GM19395 (cell line): Measurements from ENCODE around the gene CDH13.

Experiments used
- ATAC-seq: cut with Tn5 transposase; IDR thresholded peaks from one replicate; pipeline ENCODE4 v1.9.1; 2021; ENCODE audit warnings: mild to moderate bottlenecking, moderate library complexity; ENCODE audit not compliant: unreplicated experiment

The CDH13 gene

DNA sequence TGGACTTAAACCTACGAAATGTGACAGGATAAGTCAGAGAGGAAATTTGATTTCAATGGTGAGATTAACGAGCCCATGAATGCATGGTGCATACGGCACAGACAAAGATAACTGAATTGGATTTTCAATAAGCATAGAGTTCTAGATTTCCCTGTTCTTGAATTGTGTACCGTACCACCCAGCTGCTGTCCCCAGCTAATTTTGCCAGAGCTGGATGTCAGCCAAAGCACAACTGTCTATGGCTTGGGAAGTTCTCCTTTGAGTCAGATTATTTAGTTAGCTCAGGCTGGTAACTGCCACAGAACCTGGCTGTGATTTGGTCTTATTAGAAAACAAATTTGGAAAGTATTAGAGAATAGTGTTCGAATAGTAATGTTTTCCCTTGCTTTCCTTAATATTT lies 143.1 kb downstream of the CDH13 start:
- ATAC-seq: no peak

DNA sequence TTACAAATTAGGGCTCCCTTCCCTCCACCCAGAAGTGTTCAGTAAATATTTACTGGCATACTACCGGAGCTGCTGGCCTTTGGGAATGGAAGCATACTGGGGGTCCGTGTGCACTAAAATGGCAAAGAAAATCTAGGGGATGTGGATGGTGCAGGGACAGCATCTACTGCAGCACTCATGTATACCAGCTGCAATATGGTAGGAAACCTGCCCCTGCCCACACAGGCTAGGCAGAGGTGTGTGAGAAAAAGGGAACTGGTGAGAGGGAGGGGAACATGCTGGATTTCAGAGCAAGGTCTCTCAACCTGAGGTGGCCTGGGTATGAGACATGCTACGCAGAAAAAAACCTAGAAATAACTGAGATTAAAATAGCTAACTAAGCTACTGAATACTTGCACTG lies 145.4 kb downstream of the CDH13 start:
- ATAC-seq: no peak

DNA sequence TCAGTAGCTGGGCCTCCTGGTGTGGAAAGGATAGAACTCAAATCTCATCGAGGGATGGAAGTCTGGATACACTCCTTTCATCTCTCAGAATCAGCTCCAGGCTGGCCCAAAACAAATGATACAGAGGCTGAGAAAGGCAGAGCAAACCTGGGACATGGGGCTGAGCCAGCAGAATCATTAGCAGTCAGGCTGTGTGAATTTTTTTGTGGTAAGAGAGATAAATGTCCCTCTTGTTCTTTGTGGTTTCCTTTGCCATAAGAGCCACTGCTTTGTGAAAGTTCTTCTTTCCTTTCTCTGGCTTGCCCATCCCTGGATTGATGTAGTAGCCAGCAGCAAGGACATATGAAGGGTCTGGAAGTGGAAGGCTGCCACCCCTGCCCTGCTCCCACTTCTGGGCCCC lies 146.2 kb downstream of the CDH13 start:
- ATAC-seq: no peak

DNA sequence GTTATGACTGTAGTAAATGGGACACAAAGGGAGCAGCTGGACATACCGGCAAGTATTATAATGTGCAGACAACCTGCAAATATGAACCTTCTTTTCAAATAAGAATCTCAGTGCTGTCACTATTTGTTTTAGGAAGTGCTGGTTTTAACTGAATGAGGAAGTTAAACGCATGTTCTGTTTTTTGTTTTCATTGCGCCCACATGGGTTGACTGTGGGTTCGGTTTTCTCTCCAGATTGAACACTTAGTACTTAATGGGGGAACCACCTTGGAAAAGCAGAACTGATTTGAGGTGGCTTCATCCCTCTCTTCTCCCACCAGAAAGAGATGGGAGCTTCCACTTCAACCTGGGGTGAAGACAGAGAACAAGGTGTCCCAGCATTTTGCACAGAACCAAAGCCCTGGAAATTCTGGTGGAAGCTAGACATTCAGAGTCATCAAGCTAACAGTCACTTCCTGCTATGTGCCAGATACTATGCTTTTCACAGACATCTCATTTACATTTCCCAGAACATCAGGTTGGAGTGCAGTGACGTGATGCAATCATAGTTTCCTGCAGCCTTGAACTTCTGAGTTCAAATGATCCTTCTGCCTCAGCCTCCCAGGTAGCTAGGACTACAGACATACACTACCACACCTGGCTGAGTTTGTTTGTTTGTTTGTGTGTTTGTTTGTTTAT lies 149.8 kb downstream of the CDH13 start:
- ATAC-seq: peak; percentile 81

DNA sequence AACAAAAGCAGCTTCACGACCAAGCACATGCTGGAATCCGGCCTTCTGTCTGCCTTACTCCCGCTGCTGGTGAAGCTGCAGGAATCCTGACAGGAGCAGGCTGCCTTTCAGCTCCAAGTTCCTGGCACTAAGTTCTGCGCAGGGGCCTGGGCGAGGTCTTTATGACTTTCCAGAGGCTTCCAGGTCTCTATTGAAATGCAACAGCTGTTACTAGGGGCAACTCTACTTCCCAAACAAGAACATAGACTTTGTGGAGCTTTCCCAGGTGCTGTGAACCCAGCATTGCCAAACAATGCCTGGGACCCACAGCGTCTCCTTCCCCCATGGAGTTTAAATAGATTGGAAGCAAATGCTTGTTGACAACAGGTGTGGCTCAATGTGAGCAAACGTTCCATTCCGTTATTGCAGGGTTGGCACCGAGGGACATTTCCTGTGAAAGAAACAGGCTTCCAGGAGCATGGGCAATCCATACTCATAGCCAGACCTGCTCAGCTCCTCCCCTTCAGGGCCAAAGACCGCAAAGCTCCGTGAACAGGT lies 156.0 kb downstream of the CDH13 start:
- ATAC-seq: no peak

DNA sequence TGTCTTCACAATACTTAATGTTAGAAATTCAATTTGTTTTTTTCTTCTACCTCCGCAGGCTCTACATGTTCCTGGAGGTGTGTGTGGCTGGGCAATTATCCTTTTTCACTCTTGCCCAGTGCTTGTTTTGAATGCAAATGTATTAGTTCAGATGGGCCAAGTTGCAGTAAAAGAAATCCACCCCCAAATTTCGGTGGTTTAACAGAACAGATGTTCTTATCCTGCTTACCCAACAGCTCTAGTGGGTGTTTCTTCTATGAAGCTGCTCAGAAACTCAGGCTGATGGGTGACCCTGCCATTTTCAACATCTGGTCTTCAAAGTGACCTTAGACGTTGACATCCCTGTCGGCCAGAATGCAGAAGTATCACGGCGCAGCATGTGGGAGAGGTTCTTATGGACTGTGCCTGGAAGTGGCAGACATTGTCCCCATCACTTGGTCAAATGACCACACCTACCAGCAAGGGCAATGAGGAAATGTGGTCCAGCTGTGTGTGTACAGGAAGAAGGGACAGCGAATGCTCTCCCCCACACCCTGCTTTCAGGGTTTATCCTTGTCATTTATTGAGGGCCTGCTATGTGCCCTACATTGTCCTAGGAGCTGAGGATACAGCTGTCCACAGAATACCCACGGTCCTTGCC lies 157.3 kb downstream of the CDH13 start:
- ATAC-seq: peak; percentile 58

DNA sequence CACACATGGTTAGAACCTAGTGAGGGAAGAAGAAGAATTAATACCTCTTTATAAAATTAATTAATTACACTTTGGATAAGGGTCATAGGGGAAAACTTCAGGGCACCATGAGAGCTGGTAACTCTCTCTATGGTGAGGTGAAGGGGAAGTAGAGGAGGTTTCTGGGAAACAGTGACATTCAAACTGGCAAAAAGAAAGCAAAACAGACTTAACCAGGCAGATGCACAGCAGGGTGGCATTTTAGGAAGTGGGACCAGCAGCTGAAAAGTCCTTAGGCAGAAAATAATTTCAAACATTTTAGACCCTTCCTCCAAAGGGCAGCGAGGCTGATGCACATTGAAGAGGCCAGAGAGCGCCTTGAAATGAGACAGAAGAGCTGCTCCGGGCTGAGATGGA lies 157.8 kb downstream of the CDH13 start:
- no peak for ATAC-seq

DNA sequence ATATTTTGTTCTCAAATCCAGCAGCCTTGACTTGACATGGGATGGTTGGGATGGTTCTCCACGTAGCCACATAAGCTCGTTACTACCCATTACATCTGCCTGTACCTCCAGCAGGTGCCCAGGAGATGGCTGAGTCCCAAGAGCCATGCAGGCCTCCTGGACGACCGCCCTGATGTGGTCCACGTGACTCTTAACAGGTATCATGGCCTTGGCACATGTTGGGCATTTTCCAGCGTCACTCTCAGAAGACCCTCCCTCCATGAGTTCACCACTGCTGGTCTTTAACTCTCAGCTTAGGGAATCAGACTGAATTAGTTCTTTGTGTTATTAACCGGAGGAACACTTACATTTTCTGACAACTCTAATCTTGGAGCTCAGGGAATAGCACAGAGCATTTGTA lies 161.5 kb downstream of the CDH13 start:
- no peak for ATAC-seq

DNA sequence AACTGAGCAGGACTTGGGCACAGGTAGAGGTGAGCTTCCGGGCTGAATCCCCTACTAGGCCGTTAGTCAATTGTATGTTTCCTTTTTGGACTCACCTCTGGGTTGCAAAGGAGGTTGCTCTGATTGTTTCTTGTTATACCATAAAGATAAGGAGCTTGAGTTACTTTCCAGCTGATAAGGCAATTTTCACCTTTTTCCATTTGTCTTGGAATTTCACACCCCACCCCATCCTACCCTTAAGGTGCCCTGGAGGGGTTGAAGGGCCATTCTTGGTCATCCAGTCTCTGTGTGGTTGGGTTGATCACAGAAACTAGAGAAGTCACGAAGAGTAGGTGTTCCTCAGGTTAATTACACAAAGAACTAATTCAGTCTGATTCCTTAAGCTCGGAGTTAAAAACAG lies 162.2 kb downstream of the CDH13 start:
- ATAC-seq: no peak

DNA sequence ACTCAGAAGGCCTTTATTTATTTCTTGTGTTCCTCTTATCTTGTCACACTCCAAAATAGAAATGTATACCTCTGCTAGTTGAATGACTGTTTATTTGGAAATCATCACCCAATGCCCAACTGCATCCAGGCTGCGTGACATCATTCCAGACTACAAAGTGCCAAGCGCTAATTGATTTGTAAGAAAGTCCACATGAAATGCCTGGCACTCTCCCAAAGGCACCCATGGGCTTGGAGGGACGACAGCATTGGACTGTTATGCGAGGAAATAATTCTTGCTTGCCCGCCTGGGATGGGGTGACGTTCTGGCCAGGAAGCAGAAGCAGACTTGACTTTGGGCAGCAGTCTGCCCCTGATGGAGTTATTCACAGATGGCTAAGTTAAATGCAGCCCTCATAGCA lies 165.9 kb downstream of the CDH13 start:
- no peak for ATAC-seq

DNA sequence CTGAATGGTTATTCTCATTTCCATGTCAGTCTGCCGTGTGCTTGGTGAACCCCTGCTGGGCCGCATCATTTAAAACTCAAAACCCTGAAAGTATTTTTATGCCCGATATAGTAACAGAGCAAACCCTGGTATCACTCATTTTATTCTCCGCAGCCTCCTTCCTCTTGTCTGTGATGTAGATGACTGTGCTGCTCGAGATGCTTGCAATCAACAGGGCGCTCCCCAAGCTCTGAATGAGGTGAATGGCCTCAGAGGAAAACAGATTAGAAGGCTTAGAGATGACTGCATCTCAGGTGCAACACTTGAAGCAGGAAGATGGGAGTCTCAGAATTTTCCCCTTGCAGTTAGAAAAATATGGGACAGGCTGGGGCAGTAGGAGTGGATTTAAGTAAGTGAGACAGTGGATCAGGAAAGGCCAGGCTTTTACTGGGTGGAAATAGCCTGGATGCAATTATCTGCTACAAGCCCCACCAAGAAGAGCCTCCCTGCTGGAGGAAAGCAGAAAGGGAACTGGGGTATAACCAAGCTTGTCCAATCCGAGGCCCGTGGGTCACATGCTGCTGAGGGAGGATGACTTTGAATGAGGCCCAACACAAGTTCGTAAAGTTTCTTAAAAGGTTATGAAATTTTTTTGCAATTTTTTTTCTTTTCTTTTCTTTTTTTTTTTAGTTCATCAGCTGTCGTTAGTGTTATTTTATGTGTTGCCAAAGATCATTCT lies 166.9 kb downstream of the CDH13 start:
- no peak for ATAC-seq

DNA sequence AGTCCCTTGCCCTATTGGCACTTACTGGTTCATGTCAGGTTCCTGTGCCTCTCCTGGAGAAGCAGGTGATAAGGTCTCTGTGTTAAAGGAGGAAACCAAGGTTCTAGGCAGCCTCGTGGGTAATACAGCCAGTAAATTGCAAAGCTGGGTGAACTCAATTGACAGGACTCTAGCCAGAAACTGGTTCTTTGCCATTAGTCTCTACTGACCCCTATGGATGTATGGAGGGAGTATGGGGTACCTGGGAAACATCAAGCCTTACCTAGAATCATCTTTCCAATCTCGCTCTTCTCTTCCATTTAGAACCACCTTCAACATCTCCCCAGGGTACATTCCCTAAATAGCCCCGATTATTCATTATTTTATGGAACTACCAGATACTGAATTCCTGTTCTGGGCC lies 169.3 kb downstream of the CDH13 start:
- ATAC-seq: no peak

DNA sequence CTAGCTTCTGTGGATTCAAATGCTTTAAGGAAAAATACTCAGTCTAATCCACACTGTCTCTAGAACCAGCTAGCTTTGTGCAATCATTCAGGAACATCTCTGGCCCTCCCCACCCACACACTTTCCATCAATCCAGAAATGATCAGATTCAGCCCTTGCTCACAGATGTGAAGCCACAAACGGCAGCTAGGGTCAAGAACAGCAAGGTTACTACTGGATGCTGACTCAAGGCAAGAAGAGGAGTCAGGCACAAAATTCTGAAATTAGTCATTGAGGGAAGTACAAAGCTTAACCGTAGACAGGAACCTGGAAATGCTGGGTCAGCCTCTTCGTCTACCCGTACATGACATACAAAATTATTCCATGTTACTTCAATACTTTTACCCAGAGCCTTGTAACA lies 174.6 kb downstream of the CDH13 start:
- ATAC-seq: peak; percentile 56

DNA sequence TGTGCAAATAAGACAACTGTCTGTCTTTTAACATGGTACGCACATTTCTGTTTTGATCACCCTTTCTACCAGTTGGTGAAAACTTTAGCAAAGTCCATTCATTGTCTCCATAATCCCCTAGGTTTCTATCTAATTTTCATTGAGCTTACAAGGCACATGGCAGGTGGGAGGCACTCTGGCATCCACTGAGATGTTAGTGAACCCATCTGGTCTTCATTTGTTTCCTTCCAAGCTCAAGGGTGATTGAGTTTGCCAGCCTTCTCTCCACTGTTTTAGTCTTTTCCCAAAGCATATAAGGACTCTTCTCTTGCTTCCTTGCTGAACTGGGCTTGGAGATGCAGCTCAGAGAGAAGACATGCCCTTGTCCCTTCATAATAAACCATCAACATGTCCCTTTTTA lies 179.1 kb downstream of the CDH13 start:
- ATAC-seq: no peak

DNA sequence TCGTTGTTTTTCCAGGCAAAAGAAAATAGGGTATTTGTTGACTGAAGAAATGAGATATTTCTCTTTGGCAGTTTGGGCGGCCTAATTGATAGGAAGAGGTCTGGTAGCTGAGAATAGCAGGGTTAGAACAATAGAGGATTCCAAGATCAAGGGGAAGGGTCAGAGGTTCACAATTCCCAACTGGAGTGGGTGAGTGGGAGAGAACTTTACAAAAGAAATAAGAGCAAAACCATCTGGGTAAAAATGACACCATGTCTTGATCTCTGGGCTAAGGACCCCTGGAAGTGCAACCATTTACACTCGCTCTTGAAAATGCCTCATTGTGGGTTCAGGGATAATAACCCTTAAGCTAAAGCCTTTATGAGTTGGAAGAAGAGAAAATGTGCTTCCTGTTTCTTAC lies 180.5 kb downstream of the CDH13 start:
- no peak for ATAC-seq

DNA sequence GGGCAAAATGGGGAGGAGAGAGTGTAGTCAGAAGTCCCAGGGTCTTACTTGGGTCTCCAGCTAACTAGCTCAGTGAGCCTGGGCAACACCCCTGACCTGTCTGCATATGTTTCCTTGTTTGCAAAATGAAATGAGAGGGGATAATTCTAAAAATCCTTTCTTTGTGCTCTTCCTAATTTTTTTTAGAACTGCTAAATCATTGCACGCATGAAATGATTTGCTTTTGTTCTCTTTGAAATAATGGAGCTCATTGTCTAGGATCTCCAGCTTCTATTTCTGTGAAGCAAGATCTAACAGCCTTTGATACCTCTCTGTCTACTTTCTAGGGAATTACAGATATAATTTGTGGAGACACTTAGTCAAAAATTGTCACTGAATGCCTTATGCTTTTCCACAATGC lies 181.3 kb downstream of the CDH13 start:
- ATAC-seq: no peak

DNA sequence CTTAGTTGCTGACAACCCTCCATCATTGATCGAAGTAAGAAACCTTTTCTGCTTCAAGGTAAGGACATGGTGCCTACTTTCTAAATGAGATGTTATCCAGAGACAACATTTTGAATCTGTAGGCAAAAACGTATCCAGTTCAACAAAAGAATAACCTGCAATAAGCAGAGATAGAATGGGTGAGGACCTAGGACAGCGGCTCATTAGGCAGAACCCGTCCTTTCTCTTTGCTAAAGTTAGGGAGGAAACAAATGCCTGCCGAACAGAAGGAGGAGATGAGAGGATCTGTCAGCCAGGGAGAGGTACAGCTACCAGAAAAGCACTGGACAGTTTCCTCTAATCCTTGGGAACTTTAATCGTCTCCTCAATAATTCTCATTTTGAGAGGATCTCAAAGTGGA lies 183.3 kb downstream of the CDH13 start:
- no peak for ATAC-seq

DNA sequence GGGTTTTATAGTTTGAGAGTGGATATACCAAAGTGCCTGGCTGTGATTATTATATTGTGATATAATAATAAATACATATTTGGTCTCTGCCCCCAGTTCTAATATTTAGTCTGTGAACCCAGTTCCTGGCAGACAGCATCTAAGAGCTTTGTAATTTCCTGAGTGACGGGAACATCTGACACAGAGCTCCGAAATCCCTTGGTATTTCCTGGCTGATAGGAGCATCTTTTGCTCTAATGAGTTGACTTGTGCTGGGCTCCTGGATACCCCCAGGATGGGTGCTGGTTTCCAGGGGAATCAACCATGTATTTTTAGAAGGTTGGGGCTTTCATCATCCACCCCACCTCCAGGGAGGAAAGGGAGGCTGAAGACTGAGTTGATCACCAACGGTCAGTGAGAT lies 187.3 kb downstream of the CDH13 start:
- ATAC-seq: no peak

DNA sequence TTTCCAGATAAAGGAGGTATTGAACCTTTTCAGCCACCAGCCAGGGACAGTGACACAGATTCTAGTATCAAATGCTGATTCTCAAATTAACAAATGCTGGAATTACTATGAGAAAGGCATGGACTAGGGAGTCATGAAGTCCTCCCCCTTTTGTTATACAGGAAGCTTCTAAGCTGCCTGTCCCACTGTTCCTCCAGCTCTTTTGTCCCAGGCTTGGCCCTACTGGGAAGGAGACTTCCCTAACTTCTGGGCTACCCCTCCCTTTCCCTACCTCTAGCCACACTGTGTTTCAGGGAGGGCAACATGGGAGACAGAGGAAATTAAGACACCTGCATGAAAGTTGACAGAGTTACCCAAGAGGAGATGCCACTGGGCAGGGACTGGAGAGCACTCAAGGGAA lies 192.5 kb downstream of the CDH13 start:
- ATAC-seq: no peak

DNA sequence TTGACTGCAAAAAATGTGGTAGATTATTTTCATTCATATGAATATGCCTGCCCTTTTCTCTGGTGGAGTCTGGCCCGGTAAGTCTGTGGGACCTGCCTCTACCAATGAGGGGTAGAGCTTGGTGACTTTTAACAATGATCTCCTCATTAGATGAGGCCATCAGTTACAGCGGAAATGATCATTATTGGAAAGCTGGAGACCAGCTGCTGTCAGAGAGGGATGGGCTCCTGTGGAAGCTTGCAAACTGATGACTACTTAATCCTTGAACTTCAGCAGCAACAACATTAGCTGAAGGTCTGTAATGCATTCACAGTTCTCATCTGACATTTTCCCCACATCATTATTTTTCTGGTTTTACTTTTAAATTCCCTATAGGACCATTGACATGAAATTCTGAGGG lies 194.1 kb downstream of the CDH13 start:
- ATAC-seq: no peak

DNA sequence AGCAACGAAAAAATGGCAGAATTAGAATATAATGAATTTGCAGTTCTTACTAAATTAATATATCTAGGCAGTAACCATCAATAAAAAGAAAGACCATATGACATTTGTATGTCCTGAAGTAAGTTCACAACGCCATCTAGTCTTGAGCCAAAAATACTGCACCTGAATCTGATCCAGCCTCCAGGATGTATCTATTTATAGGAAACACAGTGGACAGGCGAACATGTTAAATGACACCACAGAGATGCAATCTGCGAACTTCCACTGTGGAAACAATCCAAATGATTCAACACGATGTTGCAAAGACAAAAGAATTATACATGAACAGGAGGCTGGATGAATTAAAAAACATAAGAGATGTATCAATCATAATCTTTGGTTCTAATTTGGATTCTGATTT lies 197.6 kb downstream of the CDH13 start:
- no peak for ATAC-seq

DNA sequence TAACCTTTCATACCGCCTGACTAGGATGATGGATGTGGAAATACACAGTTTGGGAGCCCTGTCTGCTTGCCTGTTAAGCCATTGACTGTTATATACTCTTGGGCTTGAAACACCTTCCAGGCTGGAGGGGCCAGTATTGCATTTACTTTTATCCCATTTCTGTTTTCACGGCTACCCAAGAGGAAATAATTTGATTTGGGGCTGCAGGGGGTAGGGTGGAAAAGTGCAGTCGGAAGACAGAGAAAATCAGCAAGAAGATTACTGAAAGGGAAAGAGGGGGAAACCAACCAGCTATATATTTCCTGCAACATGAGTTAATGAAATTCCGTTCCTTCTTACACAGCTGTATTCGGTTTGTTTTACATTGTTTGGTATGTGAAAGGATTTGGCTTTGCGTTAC lies 202.5 kb downstream of the CDH13 start:
- no peak for ATAC-seq
